HG03097 (cell line): ENCODE measurements around the gene CLK2.
A peak's percentile ranks its signal among the peaks of the same experiment; 100 is the strongest.

ENCODE experiments used
- ATAC-seq: cut with Tn5 transposase; IDR thresholded peaks from one replicate; pipeline ENCODE4 v1.9.1; 2021; ENCODE audit not compliant: unreplicated experiment, low FRiP score

Gene CLK2

DNA sequence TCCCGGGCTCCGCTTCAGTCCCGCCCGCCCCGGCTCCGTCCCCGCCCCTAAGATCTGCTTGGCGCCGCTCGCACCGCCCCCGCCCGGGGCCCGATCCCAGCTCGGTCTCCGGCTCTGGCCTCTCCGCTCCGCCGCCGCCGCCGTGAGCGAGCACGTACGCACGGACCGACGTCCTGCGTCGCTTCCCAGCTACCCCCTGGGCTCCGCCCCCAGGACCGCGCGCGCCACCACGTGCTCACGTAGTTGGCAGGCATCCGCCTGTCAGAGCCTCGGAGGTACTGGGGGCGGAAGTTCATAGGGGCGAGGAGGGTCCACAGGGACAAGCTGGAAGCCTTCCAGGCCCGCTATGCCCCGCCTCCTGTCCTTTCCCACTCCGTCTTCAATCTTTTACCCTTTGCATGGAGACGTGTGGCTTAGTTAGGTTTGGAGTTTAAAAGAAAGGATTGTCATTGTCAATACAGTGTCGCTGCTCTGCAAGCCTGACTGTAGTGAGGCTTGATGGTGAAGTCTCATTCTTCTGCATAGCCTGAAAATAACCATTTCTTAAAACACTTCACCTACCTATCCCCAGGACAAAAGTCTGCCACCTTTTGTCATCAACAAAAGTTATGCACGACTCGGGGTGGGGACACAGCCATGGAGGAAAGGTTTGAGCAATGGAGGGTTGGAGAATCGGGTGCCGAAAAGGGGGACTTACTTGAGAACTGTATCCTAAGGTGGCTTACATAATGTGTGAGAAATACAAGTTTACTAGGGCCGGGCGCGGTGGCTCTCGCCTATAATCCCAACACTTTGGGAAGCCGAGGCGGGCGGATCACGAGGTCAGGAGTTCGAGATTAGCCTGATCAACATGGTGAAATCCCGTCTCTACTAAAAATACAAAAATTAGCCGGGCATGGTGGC is at the start of gene CLK2:
TSS of gene CLK2 (minus strand) at position 162 of the 903 bp plus-strand sequence. CDS start 2,527 bp downstream, outside the sequence.
- ATAC-seq = peak; percentile 71

DNA sequence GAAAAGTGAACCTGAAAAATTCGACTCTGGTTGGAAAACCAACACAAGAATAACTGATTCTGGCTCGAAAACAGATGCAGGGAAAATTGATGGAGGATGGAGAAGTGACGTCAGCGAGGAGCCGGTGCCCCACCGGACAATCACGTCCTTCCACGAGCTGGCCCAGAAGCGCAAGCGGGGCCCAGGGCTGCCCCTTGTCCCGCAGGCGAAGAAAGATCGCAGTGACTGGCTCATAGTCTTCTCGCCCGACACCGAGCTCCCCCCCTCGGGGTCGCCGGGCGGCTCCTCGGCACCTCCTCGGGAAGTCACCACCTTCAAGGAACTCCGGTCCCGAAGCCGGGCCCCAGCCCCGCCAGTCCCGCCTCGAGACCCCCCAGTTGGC is 49.3 kb upstream of the CLK2 start:
- ATAC-seq = no peak

DNA sequence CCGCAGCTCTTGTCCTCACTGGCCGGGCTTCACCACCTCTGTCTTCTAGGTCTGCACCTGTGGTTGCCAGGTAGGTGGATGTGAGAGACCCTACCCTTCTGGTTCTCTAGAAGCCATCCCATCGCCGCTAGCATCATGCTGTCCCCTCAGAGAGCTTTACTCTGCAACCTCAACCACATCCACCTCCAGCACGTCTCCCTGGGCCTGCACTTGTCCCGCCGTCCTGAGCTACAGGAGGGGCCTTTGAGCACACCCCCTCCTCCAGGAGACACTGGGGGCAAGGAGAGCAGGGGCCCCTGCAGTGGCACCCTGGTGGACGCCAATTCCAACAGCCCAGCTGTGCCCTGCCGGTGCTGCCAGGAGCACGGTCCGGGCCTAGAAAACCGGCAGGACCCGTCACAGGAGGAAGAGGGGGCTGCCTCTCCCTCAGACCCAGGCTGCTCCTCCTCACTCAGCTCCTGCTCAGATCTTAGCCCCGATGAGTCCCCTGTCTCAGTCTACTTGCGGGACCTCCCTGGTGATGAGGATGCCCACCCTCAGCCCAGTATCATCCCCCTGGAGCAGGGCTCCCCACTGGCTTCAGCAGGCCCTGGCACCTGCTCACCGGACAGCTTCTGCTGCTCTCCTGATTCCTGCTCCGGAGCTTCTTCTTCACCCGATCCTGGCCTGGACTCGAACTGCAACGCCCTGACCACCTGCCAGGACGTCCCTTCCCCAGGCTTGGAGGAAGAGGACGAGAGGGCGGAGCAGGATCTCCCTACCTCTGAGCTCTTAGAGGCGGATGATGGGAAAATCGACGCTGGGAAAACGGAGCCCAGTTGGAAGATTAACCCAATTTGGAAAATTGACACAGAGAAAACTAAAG is 48.6 kb upstream of the CLK2 start:
- ATAC-seq = no peak

DNA sequence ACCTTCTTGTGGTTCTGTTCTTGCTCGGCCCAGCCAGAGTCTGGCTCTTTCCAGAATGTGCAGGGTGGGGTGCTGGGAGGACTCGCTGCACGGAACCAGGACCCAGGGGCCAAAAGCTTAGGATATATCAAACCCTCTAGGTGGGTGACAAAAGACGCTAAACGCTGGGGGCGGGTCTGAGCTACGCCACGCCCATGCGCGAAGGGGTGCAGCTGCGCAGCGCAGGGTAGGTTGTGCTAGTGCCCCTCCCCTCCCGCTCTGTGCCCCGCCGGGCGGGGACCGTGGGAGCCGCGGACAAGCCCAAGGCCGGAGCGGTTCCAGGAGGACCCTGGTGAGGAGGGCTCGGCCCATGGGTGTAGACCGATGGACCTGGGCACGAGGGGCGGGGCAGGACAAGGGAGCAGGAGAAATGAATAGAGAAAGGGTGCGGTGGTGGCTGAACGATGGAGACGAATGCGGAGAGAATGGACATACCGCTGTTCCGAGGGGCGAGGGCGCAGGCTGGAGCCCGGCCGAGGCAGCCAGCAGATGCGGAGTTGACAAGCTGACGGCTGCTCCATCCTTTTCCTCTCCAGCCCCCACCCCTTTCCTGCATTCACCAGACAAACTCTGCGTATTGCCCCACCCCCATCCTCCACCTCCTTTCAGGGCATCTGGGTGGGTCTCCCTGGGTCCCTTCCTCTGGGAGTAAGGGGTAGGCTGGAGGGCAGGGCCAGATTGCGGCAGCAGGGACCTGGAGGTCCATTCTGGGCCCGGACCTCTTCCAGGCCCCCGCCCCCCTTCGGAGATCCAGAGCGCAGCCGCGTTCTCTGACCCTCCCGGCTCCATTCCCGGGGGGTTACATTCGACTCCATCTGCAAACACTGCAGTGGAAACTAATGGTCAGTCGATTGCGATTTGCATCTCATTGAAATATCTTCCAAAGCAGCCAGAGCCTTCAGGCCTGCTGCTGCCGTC is 47.6 kb upstream of the CLK2 start, which contains the start of gene RUSC1:
TSS of gene RUSC1 (plus strand) at position 234 of the 957 bp plus-strand sequence. CDS start 880 bp downstream, outside the sequence.
- no peak for ATAC-seq

DNA sequence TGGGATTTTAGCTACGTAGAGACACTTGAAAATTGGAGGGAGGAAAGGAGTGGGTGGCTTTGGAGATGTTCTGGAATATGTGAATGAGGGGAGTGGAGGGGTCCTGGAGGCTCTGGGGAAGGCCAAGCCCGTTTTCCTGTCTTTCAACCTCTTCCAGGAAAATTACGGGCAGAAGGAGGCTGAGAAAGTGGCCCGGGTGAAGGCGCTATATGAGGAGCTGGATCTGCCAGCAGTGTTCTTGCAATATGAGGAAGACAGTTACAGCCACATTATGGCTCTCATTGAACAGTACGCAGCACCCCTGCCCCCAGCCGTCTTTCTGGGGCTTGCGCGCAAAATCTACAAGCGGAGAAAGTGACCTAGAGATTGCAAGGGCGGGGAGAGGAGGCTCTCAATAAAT is 46.9 kb upstream of the CLK2 start:
- ATAC-seq = no peak

DNA sequence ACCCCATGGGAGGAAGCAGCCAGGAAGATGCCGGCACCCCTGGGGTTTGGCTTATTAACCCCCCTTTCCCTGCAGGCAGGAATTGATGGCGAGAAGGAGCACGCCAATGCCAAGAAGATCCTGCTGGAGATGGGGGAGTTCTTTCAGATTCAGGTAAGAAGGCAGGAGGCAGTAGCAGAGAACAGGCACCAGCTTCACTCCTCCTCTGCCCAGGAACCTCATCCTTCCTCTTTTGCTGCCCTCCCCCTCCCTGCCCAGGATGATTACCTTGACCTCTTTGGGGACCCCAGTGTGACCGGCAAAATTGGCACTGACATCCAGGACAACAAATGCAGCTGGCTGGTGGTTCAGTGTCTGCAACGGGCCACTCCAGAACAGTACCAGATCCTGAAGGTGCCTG is 46.2 kb upstream of the CLK2 start:
- ATAC-seq = no peak

DNA sequence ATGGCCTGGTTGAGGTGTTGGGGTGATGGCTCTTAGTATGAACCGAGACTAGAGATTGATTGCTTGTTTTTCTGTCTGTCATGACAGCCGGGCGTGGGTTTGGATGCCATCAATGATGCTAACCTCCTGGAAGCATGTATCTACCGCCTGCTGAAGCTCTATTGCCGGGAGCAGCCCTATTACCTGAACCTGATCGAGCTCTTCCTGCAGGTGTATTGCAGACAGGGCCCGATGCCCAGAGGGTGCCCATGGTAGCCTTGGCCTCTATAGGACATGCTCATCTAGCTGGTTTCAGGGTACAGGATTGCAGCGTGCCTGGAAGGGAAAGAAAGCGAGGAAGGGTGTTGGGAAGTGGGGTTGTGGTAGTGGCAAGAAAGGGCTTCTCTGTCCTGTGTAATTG is 44.8 kb upstream of the CLK2 start:
- ATAC-seq = no peak

DNA sequence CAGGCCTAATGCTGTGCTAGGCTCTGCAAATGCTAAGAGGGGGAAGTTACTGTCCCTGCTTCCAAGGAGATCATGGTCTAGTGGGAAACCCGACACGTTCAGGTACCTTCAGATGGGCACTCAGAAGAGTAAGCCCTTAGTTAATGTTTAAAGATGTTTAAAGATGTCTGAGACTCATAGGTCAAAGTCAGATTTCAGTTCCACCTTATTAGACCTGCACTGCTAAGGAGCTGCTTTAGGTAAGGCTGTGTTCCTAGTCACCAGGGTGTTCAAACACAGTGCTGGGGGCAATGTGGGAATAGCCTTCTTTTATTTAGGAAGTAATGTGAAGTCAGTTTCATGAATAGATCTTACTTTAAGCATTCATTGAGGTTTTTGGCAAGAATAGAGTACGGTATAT is 43.6 kb upstream of the CLK2 start:
- ATAC-seq = no peak

DNA sequence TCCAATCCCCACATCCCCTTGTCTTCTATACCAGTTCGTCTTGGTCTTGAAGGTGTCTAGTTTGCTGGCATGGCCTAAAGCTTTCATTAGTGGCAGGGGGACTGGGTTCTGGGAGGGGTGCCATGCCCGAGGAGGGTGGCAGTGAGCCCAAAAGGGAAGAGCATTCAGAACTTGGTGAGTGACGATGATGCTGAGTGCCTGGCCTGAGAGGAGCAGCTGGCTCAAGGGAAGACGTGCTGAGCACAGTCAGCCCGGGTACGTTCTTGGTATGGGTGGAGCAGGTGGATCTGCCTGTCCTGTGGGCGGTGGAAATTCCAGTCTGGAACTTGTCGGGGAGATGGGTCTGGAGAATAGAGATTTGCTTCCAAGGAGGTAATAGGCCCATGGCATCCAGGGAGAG is 40.0 kb upstream of the CLK2 start:
- ATAC-seq = no peak

DNA sequence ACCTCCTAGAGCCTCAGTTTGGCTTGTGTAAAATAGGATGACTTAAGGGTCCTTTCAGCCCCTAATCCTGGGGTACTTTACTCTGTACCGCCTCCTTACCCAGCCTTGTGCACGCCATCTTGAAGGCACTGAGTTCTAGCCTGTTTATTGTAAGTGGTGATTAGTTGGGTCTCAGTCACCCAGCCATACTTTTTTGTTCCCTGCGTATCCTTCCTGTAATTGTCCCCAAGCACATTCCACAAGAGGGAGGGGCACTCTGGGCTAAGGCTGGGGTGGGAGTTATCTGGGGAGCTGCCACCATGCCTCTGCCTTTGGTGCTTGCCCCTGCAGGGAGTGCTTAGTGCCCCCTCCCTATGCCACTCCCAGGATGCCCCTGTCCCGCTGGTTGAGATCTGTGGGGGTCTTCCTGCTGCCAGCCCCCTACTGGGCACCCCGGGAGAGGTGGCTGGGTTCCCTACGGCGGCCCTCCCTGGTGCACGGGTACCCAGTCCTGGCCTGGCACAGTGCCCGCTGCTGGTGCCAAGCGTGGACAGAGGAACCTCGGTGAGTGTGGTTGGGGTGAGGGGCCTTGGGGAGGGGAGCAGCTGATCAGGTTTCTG is 36.2 kb upstream of the CLK2 start:
- no peak for ATAC-seq

DNA sequence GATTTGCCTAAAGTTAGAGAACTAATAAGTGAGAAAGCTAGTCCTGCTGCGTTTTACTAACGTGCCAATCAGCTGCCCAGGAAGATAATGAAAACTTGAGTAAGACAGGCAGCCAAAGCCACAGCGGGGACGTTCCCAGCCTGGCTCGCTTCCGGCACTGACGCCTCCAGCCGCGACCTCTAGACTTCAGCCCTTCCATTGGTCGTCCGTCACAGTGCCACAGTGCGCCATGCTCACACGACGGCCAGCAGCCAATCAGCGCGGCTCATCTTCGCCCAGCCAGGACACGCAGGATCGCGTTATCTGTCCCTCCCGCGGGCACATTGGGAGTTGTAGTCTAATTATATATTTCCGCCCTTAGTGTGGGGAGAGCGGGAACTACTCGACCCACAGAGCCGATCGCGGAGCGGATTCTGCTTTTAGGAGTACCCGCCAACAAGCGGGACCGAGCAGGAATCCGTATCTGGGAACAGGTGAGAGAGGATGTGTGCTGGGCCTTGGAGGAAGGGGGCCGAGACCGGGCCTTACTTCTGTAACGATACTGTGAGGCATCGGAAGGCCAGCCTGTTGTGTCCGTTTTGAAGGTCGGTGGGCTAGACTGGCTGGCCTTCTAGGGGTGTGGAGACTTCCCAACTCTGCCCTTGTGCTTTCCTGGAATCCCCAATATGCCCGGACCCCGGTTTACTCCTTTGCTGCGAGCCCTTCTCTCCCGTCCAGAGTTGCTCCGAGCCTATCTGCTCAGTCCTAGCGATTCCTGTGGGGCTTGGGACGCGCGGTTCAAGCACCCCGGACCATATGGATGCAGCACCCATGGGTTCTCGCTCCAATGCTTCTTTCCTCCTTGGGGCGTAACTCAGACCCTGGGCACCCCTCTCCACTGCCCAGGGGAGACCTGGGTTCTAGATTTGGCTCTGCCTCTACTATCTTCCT is 35.5 kb upstream of the CLK2 start, which contains the start of gene FDPS:
TSS of gene FDPS (plus strand) at position 374 of the 930 bp plus-strand sequence. CDS start 924 bp downstream, outside the sequence.
- ATAC-seq = peak; percentile 82

DNA sequence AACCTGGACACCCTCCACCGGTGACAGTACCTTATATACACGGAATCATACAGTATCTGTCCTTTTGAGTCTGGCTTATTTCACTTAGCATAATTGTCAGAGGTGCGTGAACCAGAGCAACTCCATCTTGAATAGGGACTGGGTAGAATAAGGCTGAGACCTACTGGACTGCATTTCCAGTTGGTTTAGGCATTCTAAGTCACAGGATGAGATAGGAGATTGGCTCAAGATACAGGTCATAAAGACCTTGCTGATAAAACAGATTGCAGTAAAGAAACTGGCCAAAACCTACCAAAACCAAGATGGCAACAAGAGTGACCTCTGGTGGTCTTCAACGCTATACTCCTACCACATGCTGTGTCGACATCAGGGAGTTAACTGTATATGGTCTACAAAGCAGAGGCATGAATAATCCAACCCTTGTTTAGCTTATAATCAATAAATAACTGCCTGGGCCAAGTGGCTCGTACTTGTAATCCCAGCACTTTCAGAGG is 34.0 kb upstream of the CLK2 start:
- ATAC-seq = no peak

DNA sequence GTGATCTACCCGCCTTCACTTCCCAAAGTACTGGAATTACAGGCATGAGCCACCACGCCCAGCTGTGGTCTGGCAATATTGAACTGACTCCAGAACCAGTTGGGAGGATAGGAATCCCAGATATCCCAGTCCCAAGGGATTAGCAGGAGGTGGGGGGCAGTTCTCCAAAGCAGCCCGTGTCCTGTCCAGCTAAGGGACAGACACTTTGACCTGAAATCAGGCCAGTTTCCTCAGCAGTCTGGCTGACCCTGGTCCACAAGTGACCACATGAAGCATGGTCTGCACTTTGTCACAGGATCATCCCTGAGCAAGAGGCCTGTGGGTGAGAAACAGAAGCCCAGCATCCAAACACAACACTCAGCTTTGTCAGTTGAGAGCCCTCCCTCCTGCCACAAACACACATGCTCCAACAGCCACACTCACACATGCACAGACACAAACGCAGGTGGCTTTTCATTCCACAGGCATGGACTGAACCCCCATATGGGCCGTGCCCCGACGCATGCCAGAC is 32.6 kb upstream of the CLK2 start:
- ATAC-seq = no peak

DNA sequence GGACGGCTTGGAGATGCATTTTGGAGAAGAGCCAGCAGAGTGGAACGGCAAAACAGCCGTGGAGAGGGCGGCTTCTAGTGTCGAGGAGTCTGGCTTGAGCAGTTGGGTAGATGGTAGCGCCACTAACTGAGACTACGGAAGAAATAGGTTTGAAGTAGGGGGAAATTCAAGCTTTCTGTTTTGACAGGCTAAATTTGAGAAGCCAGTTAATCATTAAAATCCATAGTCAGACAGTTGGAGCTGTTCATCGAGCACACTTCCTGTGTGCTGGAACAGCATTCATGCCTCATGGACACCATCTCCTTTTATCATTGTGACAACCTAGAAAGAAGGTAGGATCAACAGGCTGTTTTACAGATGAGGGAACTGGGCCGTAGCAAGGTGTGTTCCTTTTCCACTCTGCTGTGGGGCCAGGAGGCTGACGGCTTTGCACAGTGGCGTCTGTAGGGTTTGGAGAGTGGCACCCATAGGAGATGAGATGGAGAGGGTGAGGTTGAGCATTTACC is 31.3 kb upstream of the CLK2 start:
- ATAC-seq = no peak

DNA sequence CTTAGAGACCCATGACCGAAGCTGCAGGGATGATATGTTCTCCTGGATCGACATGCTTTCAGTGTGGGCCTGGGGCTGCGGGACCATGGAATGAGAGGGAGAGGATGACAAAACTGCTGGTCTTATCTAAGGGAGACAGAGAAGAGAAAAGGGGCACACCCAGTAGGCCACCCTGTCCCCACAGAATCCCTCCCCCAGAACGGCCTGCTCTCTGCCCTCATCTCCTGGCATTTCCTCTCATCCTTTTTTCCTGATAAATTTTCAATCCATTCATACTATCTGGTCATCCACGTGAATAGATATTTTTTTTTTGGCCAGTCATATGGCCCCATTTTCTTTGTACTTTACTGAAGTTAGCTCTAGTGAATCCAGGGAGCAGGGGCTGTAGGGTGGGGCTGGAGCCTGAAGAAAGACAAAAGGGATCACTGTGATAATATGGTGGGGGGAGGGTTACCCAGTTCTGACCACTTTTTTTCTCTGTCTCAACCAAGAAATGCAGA is 28.1 kb upstream of the CLK2 start, which contains the start of gene PKLR:
TSS of gene PKLR (minus strand) at position 97 of the 500 bp plus-strand sequence. CDS start at position 54, 43 bp downstream.
- no peak for ATAC-seq

DNA sequence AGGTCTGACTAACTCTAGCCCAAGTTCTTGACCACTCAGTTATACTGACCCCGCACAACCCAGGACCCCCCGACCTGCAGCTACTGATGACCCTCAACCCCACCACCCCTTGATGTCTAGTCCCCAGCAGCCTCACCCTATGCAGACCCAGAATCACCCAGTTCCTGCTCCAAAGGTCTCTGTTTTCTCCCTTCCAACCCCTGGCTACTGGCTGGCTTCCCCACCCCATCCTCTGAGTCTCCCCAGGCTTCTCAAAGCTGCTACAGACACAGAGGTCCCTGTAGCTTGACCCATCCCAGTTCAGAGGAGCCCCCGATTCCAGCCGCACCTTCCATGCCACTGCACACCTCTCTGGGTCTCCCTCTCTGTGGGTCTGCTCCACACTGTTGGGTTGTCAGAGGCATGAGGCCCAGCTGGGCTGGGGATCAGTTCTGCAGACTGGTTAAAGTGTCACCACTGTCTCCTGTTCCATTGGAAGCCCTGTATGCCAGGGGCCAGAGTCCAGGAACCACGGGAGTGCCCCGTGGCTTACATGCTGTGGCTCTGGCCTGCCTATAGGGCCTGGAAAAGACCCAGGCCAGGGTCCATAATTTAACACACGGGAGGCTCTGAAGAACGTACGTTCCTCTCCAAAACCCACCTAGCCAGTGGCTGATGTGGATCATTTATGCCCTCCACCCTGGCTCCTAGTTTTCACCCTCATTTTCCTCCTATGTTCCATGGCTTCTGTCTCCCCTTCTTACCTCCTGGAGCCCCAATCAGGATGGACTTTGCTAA is 27.4 kb upstream of the CLK2 start:
- ATAC-seq = no peak

DNA sequence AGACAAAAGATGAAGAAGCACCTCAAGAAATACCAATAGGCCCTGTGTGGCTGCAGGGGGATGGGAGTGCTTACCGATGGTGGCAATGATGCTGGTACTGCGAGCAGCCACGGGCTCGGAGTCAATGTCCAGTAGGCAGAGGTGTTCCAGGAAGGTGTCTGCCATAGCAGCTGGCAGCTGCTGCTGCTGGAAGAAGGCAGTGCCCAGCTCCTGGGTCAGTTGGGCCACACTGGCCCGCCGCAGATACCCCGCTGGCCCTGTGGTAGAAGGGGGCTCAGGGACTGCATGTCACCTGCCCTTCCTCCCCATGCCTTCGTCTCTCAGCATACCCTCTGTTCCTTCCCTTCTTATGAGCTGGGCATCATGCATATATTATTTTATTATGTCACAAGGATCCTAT is 26.7 kb upstream of the CLK2 start:
- no peak for ATAC-seq
